GM12875 (cell line): Measurements from ENCODE around the gene DDX3X.
"Not testable (repeated sequence)": the region's sequence is repeated elsewhere in the genome, so short reads cannot be mapped to it uniquely, and the experiment has no call there.

Experiments used
- H3K4me3 ChIP-seq: one replicate; pipeline ENCODE4 v1.5.1; 2011; ENCODE audit warnings: low read depth, low read length, control low read depth
- CTCF ChIP-seq: IDR thresholded peaks from 2 replicates; pipeline ENCODE4 v1.5.1; 2011; ENCODE audit warnings: low read depth, mild to moderate bottlenecking, control low read depth, inconsistent platforms, low read length, moderate library complexity, borderline replicate concordance; ENCODE audit not compliant: insufficient read depth

Gene DDX3X

GRCh38 chrX:41386222-41386990 lies 52.4 kb downstream of the DDX3X start:
- H3K4me3 ChIP-seq: no peak overlapping the region
- TF ChIP-seq CTCF: no peak

GRCh38 chrX:41388543-41388942 lies 54.6 kb downstream of the DDX3X start:
- TF ChIP-seq CTCF: no peak
- H3K4me3 ChIP-seq: no peak overlapping the region

- no peak overlapping the region for H3K4me3 ChIP-seq
Observed at GRCh38 chrX:41389311-41389888, 55.4 kb downstream of the DDX3X start.

GRCh38 chrX:41390576-41390975 lies 56.6 kb downstream of the DDX3X start:
- not testable (repeated sequence) for H3K4me3 ChIP-seq

More at GRCh38 chrX:41389311-41389888, 55.4 kb downstream of the DDX3X start:
- TF ChIP-seq CTCF: no peak

- no peak overlapping the region for H3K4me3 ChIP-seq
- TF ChIP-seq CTCF: no peak
Observed at GRCh38 chrX:41391606-41392005, 57.6 kb downstream of the DDX3X start.

GRCh38 chrX:41394293-41394692 lies 60.3 kb downstream of the DDX3X start:
- no peak for TF ChIP-seq CTCF
- H3K4me3 ChIP-seq: no peak overlapping the region

- no peak for TF ChIP-seq CTCF
- H3K4me3 ChIP-seq: no peak overlapping the region
Observed at GRCh38 chrX:41397219-41397618, 63.3 kb downstream of the DDX3X start.
